LNCaP clone FGC (cell line): Measurements from ENCODE around the gene DENND5B.
"Not testable (repeated sequence)": the region's sequence is repeated elsewhere in the genome, so short reads cannot be mapped to it uniquely, and the experiment has no call there.

ENCODE experiments used
- DNase-seq: peaks from one replicate; pipeline ENCODE4 v3.0.0-alpha.2; 2011; ENCODE audit warnings: low read depth
- H3K4me3 ChIP-seq: 2 replicates; pipeline ENCODE4 v1.5.1; 2011; ENCODE audit warnings: mild to moderate bottlenecking, low read depth, low read length, control low read depth
- CTCF ChIP-seq: IDR thresholded peaks from 2 replicates; pipeline ENCODE4 v1.5.1; 2012; ENCODE audit warnings: mild to moderate bottlenecking; ENCODE audit not compliant: control insufficient read depth, insufficient read depth; ENCODE audit errors: extremely low read depth

Gene DENND5B

GRCh38 chr12:31627456-31628054 lies 36.6 kb upstream of the DENND5B start:
- no peak for TF ChIP-seq CTCF
- no peak for DNase-seq
- H3K4me3 ChIP-seq: no peak overlapping the region

- no peak overlapping the region for H3K4me3 ChIP-seq
- DNase-seq: no peak
- TF ChIP-seq CTCF: no peak
Measured at GRCh38 chr12:31626270-31626995, 35.5 kb upstream of the DENND5B start.

GRCh38 chr12:31622038-31622437 lies 31.1 kb upstream of the DENND5B start:
- no peak overlapping the region for H3K4me3 ChIP-seq
- no peak for DNase-seq
- no peak for TF ChIP-seq CTCF

- no peak overlapping the region for H3K4me3 ChIP-seq
- no peak for TF ChIP-seq CTCF
- DNase-seq: no peak
Measured at GRCh38 chr12:31620311-31620710, 29.4 kb upstream of the DENND5B start.

GRCh38 chr12:31618228-31619025 lies 27.5 kb upstream of the DENND5B start:
- TF ChIP-seq CTCF: no peak
- no peak overlapping the region for H3K4me3 ChIP-seq
- no peak for DNase-seq

- TF ChIP-seq CTCF: no peak
- H3K4me3 ChIP-seq: no peak overlapping the region
Measured at GRCh38 chr12:31612819-31613218, 21.9 kb upstream of the DENND5B start.

GRCh38 chr12:31608299-31608698 lies 17.4 kb upstream of the DENND5B start:
- not testable (repeated sequence) for H3K4me3 ChIP-seq, DNase-seq

More at GRCh38 chr12:31612819-31613218, 21.9 kb upstream of the DENND5B start:
- DNase-seq: no peak
